Keratinocyte (primary cell): ENCODE results near the gene TRPM3. TPM values are rescaled to one million over a fixed set of nuclear protein-coding genes. Genes with fewer than 3 reads are reported as not detected.
A peak's percentile ranks its signal among the peaks of the same experiment; 100 is the strongest.

Experiments used
- DNase-seq: peaks from one replicate; pipeline ENCODE4 v3.0.0-alpha.2; 2011; ENCODE audit warnings: low read depth, missing footprints, low spot score
- FAIRE-seq: peaks from 2 replicates; lab custom pipeline; 2011; peaks lifted over from hg19 to GRCh38; lab: Jason Lieb, UNC
- H2AFZ ChIP-seq: 2 replicates; pipeline ENCODE4 v1.6.0; 2012; ENCODE audit warnings: low read length, control low read depth, inconsistent platforms; ENCODE audit not compliant: control insufficient read depth
- H3K27ac ChIP-seq: 2 replicates; pipeline ENCODE4 v1.5.1; 2011; ENCODE audit warnings: low read length; ENCODE audit not compliant: control insufficient read depth, insufficient read depth
- H3K27me3 ChIP-seq: 3 replicates; pipeline ENCODE4 v1.6.0; 2011; ENCODE audit warnings: low read length; ENCODE audit not compliant: control insufficient read depth, insufficient read depth; ENCODE audit errors: extremely low read depth
- H3K36me3 ChIP-seq, 2 experiments: 2 replicates in 1 of 2; 3 replicates in 1 of 2; pipeline ENCODE4 v1.5.1; 2011; ENCODE audit warnings: low read length in 2 of 2, mild to moderate bottlenecking in 1 of 2; ENCODE audit not compliant: control insufficient read depth in 2 of 2, insufficient read depth in 2 of 2; ENCODE audit errors: extremely low read depth in 1 of 2
- H3K4me1 ChIP-seq: 3 replicates; pipeline ENCODE4 v1.5.1; 2011; ENCODE audit warnings: low read length; ENCODE audit not compliant: control insufficient read depth, insufficient read depth; ENCODE audit errors: extremely low read depth
- H3K4me2 ChIP-seq: 3 replicates; pipeline ENCODE4 v1.6.0; 2011; ENCODE audit warnings: low read depth, low read length; ENCODE audit not compliant: control insufficient read depth, insufficient read depth; ENCODE audit errors: extremely low read depth
- H3K4me3 ChIP-seq, 3 experiments: fragments of 200-600 bp in 1 of 3; sonication (generic) in 1 of 3; 2 replicates in 2 of 3; 3 replicates in 1 of 3; pipeline ENCODE4 v1.5.1; 2011 to 2016; ENCODE audit warnings: low read length in 3 of 3, mild to moderate bottlenecking in 3 of 3, control low read depth in 2 of 3, inconsistent platforms in 1 of 3, low read depth in 1 of 3, mixed read lengths in 1 of 3, mixed run types in 1 of 3, moderate library complexity in 1 of 3; ENCODE audit not compliant: control insufficient read depth in 2 of 3, insufficient read depth in 2 of 3; ENCODE audit errors: extremely low read depth in 1 of 3
- H3K79me2 ChIP-seq: 2 replicates; pipeline ENCODE4 v1.6.0; 2012; ENCODE audit warnings: low read length; ENCODE audit not compliant: control insufficient read depth, insufficient read depth
- H3K9ac ChIP-seq: 3 replicates; pipeline ENCODE4 v1.6.0; 2011; ENCODE audit warnings: low read length; ENCODE audit not compliant: control insufficient read depth, insufficient read depth; ENCODE audit errors: extremely low read depth
- H3K9me1 ChIP-seq: 3 replicates; pipeline ENCODE4 v1.6.0; 2011; ENCODE audit warnings: low read length; ENCODE audit not compliant: control insufficient read depth, insufficient read depth; ENCODE audit errors: extremely low read depth
- H3K9me3 ChIP-seq: 2 replicates; pipeline ENCODE4 v1.5.1; 2012; ENCODE audit warnings: low read depth, low read length; ENCODE audit not compliant: control insufficient read depth
- H4K20me1 ChIP-seq: 3 replicates; pipeline ENCODE4 v1.6.0; 2011; ENCODE audit warnings: low read length; ENCODE audit not compliant: control insufficient read depth, insufficient read depth; ENCODE audit errors: extremely low read depth
- EZH2 ChIP-seq: IDR thresholded peaks from one replicate; pipeline ENCODE4 v1.6.1; 2012; ENCODE audit warnings: inconsistent platforms, mild to moderate bottlenecking, low read length, moderate library complexity
- dilution Hi-C: fragments of 300-500 bp; cut with MboI; formaldehyde crosslinking; loops from one replicate; pipeline ENCODE4 v1.7.0; 2020; ENCODE audit warnings: low sequenced_read_pairs; ENCODE audit not compliant: extremely low pct_ligation_motif_present
- polyA plus RNA-seq, 5 experiments: library from polyadenylated mRNA; depleted of rRNA in 3 of 5; stranded (reverse) in 3 of 5; stranded (forward) in 1 of 5; unstranded in 1 of 5; fragments of >200 nt; gene quantifications; 1 replicate in 1 of 5; 2 replicates in 3 of 5; 3 replicates in 1 of 5; pipeline versions ENCODE4 v1.2.1 to v1.2.3, GENCODE V29; 2011 to 2012; ENCODE audit warnings: missing spikeins in 2 of 5, low read depth in 1 of 5, low replicate concordance in 1 of 5
- TF ChIP-seq, protein P1 (sequence below), 3 experiments: IDR thresholded peaks in 1 of 3; conservative IDR thresholded peaks in 1 of 3; optimal IDR thresholded peaks in 1 of 3; 2 replicates in 2 of 3; 3 replicates in 1 of 3; pipeline versions ENCODE3 to v1.5.1; 2011; ENCODE audit warnings: low read length in 3 of 3, mild to moderate bottlenecking in 3 of 3, moderate library complexity in 2 of 3, control low read depth in 1 of 3, inconsistent platforms in 1 of 3; ENCODE audit not compliant: insufficient read depth in 2 of 3; ENCODE audit errors: extremely low read depth in 1 of 3

TRPM3 gene
- polyA plus RNA-seq, 1 donor (not counting 4 experiments of a cell fraction or from before 2014, with no cell fraction given), result 0.03 TPM

DNA sequence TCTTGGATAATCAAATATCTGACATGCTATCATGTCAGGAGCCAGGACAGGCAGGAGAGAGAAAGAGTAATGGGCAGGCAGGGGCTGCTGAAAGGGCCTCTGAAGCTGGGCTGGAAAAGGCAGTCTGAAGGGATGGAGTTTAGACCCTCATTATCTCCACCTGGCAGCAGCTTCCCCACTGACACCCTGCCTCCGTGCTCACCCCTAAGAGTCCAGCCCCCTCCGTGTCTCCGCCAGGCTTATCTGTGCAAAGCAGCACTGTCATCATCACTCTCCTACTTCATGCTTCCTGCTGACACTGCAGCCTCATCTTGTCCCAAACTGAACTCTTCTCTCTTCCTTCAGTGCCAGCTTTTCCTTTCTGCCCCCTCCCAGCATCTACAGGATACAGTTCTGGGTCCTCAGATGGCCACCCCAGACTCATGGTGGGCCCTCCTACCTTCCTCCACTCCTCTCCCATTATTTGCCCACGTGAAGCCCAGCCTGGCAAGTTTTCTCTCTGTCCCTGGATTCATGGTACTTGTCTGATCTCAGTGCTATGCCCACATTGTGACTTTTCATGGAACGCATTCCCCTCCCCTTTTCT lies 636.1 kb downstream of the TRPM3 start:
- H3K27me3 ChIP-seq, result no peaks in the 10 kb centered on the region
- peaks cover 15% of the 10 kb centered on the region for H3K4me1 ChIP-seq
- dilution Hi-C loops, result no loop called here

DNA sequence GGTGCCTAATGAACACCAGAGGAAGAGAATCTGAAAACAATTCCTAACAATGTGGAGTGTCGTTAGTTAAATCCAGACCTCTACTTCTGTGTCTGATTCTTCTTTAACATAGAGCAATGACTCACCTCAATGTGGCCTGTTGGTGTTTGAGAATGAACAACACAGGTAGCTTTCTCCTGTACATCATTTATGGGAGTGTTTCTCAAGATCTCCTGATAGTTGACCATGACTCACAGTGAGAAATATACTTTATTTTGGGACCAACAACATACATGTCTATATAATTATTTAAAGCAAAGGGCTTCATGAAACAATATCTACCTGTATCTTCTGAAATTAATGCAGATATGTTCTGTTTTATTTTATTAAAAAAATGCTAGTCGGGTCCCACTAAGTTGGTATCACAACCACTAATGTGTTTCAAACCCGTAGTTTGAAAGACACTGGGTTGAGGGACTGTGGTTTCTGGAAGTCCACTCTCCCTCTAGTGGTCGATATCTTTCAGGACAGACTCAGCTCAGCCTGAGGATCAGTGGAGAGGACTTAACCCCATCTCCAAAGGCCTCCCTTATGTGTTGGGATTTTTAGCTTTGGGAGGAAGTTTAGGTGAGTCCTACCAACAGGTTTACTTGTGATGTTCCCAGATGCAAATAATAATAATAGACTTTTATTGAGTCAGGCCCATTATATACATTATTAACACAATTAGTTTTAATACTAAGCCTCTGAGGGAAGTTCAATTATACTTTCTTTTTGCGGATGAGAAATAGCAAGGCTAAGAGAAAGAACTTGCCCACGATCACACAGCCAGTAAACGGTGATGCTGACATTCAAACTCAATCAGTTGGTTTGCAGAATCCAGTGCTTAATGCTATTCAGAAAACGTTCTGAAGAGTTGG lies 636.9 kb downstream of the TRPM3 start:
- Histone ChIP-seq H3K9me1 (no peaks in the 10 kb centered on the region), H3K9me3 (no peaks in the 10 kb centered on the region), H3K4me2 (no peak overlapping the region), H2AFZ (no peak overlapping the region), H3K4me1 (peaks cover 24% of the 10 kb centered on the region), H3K27ac (peak overlapping the region; percentile 7), H3K27me3 (no peaks in the 10 kb centered on the region), H3K4me3 (no peak overlapping the region), H3K36me3 (no peaks in the 10 kb centered on the region), H4K20me1 (no peaks in the 10 kb centered on the region), H3K79me2 (no peaks in the 10 kb centered on the region), H3K9ac (no peak overlapping the region)
- dilution Hi-C loops, result no loop called here
- FAIRE-seq (peak; percentile 53), DNase-seq (no peak)
- TF ChIP-seq, protein P1, sequence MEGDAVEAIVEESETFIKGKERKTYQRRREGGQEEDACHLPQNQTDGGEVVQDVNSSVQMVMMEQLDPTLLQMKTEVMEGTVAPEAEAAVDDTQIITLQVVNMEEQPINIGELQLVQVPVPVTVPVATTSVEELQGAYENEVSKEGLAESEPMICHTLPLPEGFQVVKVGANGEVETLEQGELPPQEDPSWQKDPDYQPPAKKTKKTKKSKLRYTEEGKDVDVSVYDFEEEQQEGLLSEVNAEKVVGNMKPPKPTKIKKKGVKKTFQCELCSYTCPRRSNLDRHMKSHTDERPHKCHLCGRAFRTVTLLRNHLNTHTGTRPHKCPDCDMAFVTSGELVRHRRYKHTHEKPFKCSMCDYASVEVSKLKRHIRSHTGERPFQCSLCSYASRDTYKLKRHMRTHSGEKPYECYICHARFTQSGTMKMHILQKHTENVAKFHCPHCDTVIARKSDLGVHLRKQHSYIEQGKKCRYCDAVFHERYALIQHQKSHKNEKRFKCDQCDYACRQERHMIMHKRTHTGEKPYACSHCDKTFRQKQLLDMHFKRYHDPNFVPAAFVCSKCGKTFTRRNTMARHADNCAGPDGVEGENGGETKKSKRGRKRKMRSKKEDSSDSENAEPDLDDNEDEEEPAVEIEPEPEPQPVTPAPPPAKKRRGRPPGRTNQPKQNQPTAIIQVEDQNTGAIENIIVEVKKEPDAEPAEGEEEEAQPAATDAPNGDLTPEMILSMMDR (optimal IDR thresholded peaks at IDR 0.05 in 1 of 3, IDR thresholded peaks at IDR 0.05 in 1 of 3, conservative IDR thresholded peaks at IDR 0.05 in 1 of 3; ENCODE audit: extremely low read depth in 1 of 3, insufficient read depth in 2 of 3, low read length in 3 of 3), result peak; percentile 55 to 67 (median 65)
- no peak for TF ChIP-seq EZH2

More for the DNA sequence above, 636.1 kb downstream of the TRPM3 start:
- H3K9me1 ChIP-seq, result no peaks in the 10 kb centered on the region
- H2AFZ ChIP-seq, result no peak overlapping the region
- DNase-seq (no peak), FAIRE-seq (no peak)
- no peak overlapping the region for H3K4me2 ChIP-seq
- no peak overlapping the region for H3K9ac ChIP-seq
- H3K79me2 ChIP-seq, result no peaks in the 10 kb centered on the region
- no peaks in the 10 kb centered on the region for H4K20me1 ChIP-seq
- no peak for TF ChIP-seq EZH2
- TF ChIP-seq, protein P1 (optimal IDR thresholded peaks at IDR 0.05 in 1 of 3, IDR thresholded peaks at IDR 0.05 in 1 of 3, conservative IDR thresholded peaks at IDR 0.05 in 1 of 3; ENCODE audit: extremely low read depth in 1 of 3, insufficient read depth in 2 of 3, low read length in 3 of 3), result no peak
- H3K4me3 ChIP-seq, result no peak overlapping the region
- H3K36me3 ChIP-seq, result no peaks in the 10 kb centered on the region
- no peaks in the 10 kb centered on the region for H3K9me3 ChIP-seq
- H3K27ac ChIP-seq, result no peak overlapping the region
